MCF 10A (cell line): ENCODE measurements around the gene SLC6A5. TPM values are rescaled to one million over a fixed set of nuclear protein-coding genes. Genes with fewer than 3 reads are reported as not detected.
"Not testable (repeated sequence)": the region's sequence is repeated elsewhere in the genome, so short reads cannot be mapped to it uniquely, and the experiment has no call there.

Experiments
- BruUV-seq: library from RNA; stranded (reverse); fragments of 400-500 nt; replicated peaks from 2 replicates; lab custom pipeline; 2021; lab: Mats Ljungman, UMichigan
- CTCF ChIA-PET: fragments of 300-600 bp; sonication (Branson Sonifier 250); formaldehyde crosslinking; extraction: SDS; loops from one replicate; lab custom pipeline; 2021; ENCODE audit warnings: antibody characterized with exemption, inconsistent platforms; lab: Yijun Ruan, JAX
- POLR2A ChIA-PET: fragments of 300-600, 350-650 bp; sonication (Branson Sonifier 250); formaldehyde crosslinking; extraction: SDS; loops from one replicate; lab custom pipeline; 2020; ENCODE audit warnings: antibody characterized with exemption, inconsistent platforms; lab: Yijun Ruan, JAX
- DNase-seq: peaks from one replicate; pipeline ENCODE4 v3.0.0-alpha.2; 2018; ENCODE audit not compliant: unreplicated experiment
- H3K27ac Mint-ChIP-seq: one replicate; pipeline ENCODE4 v1.8.0; 2022; ENCODE audit warnings: mild to moderate bottlenecking, low read depth, mixed read lengths; ENCODE audit not compliant: unreplicated experiment
- H3K27me3 Mint-ChIP-seq: one replicate; pipeline ENCODE4 v1.8.0; 2022; ENCODE audit warnings: mixed read lengths; ENCODE audit not compliant: insufficient read depth, unreplicated experiment
- H3K36me3 Mint-ChIP-seq: one replicate; pipeline ENCODE4 v1.8.0; 2022; ENCODE audit warnings: mild to moderate bottlenecking, moderate library complexity, mixed read lengths; ENCODE audit not compliant: insufficient read depth, unreplicated experiment
- H3K4me1 Mint-ChIP-seq: one replicate; pipeline ENCODE4 v1.8.0; 2022; ENCODE audit warnings: mixed read lengths; ENCODE audit not compliant: insufficient read depth, unreplicated experiment
- H3K4me3 Mint-ChIP-seq: one replicate; pipeline ENCODE4 v1.8.0; 2022; ENCODE audit warnings: mild to moderate bottlenecking, moderate library complexity, mixed read lengths; ENCODE audit not compliant: unreplicated experiment
- H3K9me3 Mint-ChIP-seq: one replicate; pipeline ENCODE4 v1.8.0; 2022; ENCODE audit warnings: mixed read lengths; ENCODE audit not compliant: unreplicated experiment
- CTCF ChIP-seq: fragments of 200-600 bp; IDR thresholded peaks from one replicate; pipeline ENCODE4 v1.8.0; 2022; ENCODE audit warnings: antibody characterized with exemption, mild to moderate bottlenecking; ENCODE audit not compliant: unreplicated experiment
- intact Hi-C: fragments of 100-400 bp; cut with micrococcal nuclease; formaldehyde crosslinking; loops from 2 replicates; pipeline ENCODE4 v1.14.1; 2022
- total RNA-seq: library from RNA; stranded (reverse); gene quantifications from 2 replicates; pipeline ENCODE4 v1.2.3, GENCODE V29; 2022

Gene SLC6A5
- total RNA-seq, 1 experiment from 2014 or later: not detected

- intact Hi-C loops: no loop called here
- H3K4me3 Mint-ChIP-seq: no peak overlapping the region
- CTCF ChIA-PET: no interaction called here
- POLR2A ChIA-PET: no interaction called here
- H3K9me3 Mint-ChIP-seq: no peaks in the 10 kb centered on the region
- no peak for DNase-seq
- no peaks in the 10 kb centered on the region for H3K27me3 Mint-ChIP-seq
- no TSS peak for BruUV-seq
- no peak overlapping the region for H3K27ac Mint-ChIP-seq
- H3K4me1 Mint-ChIP-seq: no peaks in the 10 kb centered on the region
- no peak for TF ChIP-seq CTCF
- no peaks in the 10 kb centered on the region for H3K36me3 Mint-ChIP-seq
These were observed 34.4 kb upstream of the SLC6A5 start for GRCh38 chr11:20564846-20565635.

GRCh38 chr11:20566115-20566514, 33.3 kb upstream of the SLC6A5 start:
- DNase-seq, BruUV-seq, H3K4me1 Mint-ChIP-seq, H3K27ac Mint-ChIP-seq, POLR2A ChIA-PET, H3K4me3 Mint-ChIP-seq, intact Hi-C loops, H3K36me3 Mint-ChIP-seq, H3K9me3 Mint-ChIP-seq, H3K27me3 Mint-ChIP-seq: not testable (repeated sequence)
- CTCF ChIA-PET: interaction anchor here (0.6 to 1.6 kb wide), 5 partner anchors 15 to 169 kb away, joined by 3 to 4 read pairs (median 3); no protein-coding TSS in a partner anchor

GRCh38 chr11:20566591-20567434, 32.6 kb upstream of the SLC6A5 start:
- CTCF ChIA-PET: interaction anchor here (0.6 to 1.6 kb wide), 7 partner anchors 14 to 170 kb away, joined by 3 to 4 read pairs (median 3); no protein-coding TSS in a partner anchor
- no peak for TF ChIP-seq CTCF
- POLR2A ChIA-PET: no interaction called here
- DNase-seq: peak; percentile 16
- Mint-ChIP-seq H3K36me3 (no peaks in the 10 kb centered on the region), H3K9me3 (no peaks in the 10 kb centered on the region), H3K27ac (no peak overlapping the region), H3K4me3 (no peak overlapping the region), H3K27me3 (no peaks in the 10 kb centered on the region), H3K4me1 (no peaks in the 10 kb centered on the region)
- intact Hi-C loops: no loop called here
- no TSS peak for BruUV-seq

GRCh38 chr11:20579725-20580124, 19.7 kb upstream of the SLC6A5 start:
- ChIA-PET CTCF (interaction anchor here (0.6 kb wide), 1 partner anchor 31 kb away, joined by 3 read pairs; no protein-coding TSS in a partner anchor), POLR2A (interaction anchor here (0.6 kb wide), 1 partner anchor 179 kb away, joined by 6 read pairs; no protein-coding TSS in a partner anchor)
- H3K4me3 Mint-ChIP-seq, H3K9me3 Mint-ChIP-seq, H3K4me1 Mint-ChIP-seq, H3K27me3 Mint-ChIP-seq, BruUV-seq, intact Hi-C loops, H3K36me3 Mint-ChIP-seq, DNase-seq, H3K27ac Mint-ChIP-seq: not testable (repeated sequence)
